GM08714 (cell line): ENCODE measurements around the gene TNFSF13.

ENCODE experiments used
- H3K4me3 ChIP-seq: fragments of 200-500 bp; sonication (Bioruptor generic); 2 replicates; pipeline ENCODE4 v1.5.1; 2014; ENCODE audit warnings: mild to moderate bottlenecking, low read length, inconsistent platforms
- ZNF274 ChIP-seq: IDR thresholded peaks from 2 replicates; pipeline ENCODE4 v1.6.1; 2012; ENCODE audit warnings: mild to moderate bottlenecking, low read depth, low read length

Gene TNFSF13, protein sequence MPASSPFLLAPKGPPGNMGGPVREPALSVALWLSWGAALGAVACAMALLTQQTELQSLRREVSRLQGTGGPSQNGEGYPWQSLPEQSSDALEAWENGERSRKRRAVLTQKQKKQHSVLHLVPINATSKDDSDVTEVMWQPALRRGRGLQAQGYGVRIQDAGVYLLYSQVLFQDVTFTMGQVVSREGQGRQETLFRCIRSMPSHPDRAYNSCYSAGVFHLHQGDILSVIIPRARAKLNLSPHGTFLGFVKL

GRCh38 chr17:7558544-7559319 is at the start of gene TNFSF13:
Gene TNFSF13, plus strand, starts transcription at chr17:7558750. Its CDS starts 290 bp downstream, at chr17:7559040.
- TF ChIP-seq ZNF274: no peak
- peak within 1 kb of the TSS; percentile 43; the same call in 1 of the 2 replicates for H3K4me3 ChIP-seq

DNA sequence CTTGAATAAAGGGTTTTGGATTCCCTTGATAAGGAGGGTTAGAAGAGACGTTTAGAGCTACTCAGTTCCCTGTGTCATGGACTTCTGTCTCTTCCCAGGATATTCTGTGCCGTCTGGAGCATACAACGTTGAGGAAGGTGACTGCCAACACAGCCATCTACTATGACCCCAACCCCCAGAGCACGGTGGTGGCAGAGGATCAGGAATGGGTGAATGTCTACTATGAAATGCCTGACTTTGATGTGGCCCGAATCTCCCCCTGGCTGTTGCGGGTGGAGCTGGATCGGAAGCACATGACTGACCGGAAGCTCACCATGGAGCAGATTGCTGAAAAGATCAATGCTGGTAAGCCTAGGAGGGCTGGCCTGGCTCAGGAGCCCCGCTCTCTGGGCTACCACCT is 49.7 kb upstream of the TNFSF13 start:
- no peak for TF ChIP-seq ZNF274

GRCh38 chr17:7509937-7510336 is 48.6 kb upstream of the TNFSF13 start:
- TF ChIP-seq ZNF274: no peak
- H3K4me3 ChIP-seq: no peak overlapping the region

More for the DNA sequence above, 49.7 kb upstream of the TNFSF13 start:
- no peak overlapping the region for H3K4me3 ChIP-seq

DNA sequence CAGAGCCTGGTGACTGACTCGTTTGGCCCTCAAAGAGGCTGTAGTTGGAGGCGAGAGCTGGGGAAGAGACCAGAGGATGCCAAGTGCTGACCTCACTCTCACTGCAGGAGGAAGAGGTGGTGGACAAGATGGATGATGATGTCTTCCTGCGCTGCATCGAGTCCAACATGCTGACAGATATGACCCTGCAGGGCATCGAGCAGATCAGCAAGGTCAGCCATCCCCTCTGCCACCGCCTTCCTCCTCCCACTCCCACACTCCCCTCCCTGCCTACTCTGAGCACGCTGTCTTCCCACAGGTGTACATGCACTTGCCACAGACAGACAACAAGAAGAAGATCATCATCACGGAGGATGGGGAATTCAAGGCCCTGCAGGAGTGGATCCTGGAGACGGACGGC is 47.4 kb upstream of the TNFSF13 start:
- no peak overlapping the region for H3K4me3 ChIP-seq
- no peak for TF ChIP-seq ZNF274

DNA sequence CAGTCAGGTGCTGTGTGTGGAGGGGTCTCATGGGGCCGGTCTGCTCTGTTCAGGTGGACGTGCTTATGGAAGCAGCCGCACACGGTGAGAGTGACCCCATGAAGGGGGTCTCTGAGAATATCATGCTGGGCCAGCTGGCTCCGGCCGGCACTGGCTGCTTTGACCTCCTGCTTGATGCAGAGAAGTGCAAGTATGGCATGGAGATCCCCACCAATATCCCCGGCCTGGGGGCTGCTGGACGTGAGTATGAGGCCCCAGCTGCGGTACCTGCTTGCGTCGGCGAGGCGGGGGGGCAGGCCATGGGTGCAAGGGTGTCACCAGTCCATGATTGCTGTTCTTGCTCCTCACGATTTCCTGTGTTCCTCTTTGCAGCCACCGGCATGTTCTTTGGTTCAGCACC is 46.4 kb upstream of the TNFSF13 start:
- TF ChIP-seq ZNF274: no peak
- no peak overlapping the region for H3K4me3 ChIP-seq

- TF ChIP-seq ZNF274: no peak
- no peak overlapping the region for H3K4me3 ChIP-seq
These were observed 45.6 kb upstream of the TNFSF13 start for GRCh38 chr17:7512824-7513540.

- H3K4me3 ChIP-seq: no peak overlapping the region
- TF ChIP-seq ZNF274: no peak
These were observed 44.6 kb upstream of the TNFSF13 start for GRCh38 chr17:7513850-7514419.

DNA sequence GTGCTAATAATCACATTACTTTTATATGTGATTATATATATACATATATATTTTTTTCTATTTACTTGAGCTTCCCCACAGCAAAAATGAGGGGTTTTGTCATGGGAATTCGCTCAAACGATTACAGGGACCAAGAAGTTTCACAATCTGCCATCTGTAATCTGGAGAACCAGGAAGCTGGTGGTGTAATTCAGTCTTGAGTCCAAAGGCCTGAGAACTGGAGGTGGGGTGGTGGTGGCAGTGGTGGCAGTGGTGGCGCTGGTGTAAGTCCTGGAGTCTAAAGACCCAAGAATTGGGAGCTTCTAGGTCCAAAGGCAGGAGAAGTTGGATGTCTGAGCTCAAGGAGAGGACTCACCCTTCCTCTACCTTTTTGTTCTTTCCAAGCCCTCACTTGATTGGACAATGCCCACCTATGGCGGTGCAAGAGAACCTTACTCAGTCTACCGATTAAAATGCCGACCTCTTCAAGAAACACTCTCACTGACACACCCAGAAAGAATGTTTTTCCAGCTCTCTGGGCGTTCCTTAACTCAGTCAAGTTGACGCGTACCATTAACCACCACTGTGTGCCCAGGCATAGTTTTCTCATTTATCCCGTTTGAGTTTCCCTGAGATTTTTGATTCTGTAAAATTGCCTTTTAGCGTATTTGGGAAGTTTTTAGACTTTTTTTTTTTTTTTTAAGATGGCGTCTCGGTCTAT is 42.5 kb upstream of the TNFSF13 start:
- no peak for TF ChIP-seq ZNF274
- H3K4me3 ChIP-seq: no peak overlapping the region

DNA sequence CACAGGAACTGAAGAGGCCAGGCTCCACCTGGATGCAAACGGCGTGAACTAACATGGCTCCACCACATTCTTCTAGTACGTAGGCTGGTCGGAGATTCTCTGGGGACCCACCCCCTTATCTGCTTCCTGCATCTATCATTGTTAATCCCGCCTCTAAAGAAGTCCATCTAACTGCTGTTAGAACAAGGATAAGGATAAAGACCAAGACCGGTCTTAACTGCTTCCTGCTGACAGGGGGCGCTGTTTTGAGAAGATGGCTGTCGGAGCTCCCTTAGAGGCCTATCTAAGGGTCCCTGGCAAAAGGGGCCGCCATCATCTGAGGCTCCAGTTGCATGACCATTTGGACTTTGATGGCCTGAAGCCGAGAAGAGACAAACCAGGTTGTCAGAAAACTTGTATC is 35.5 kb upstream of the TNFSF13 start:
- no peak overlapping the region for H3K4me3 ChIP-seq

DNA sequence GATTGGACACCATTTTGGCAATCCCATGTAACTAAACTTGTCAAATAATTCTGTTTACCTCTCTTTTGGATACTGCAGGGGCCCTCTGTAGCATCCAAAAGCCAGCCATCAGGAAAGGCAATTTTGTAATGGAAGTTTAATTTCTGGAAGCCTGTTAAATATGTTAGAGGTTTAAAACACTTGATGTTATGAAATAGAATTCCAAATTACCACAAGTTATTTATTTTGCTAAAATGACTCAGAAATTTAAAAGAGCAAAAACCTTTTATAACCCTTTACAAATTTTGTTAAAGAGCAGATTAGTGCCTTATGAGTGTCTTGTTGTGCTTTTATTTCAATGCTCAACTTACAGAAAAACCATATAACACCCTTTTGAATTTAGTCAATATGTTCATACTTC is 29.7 kb upstream of the TNFSF13 start:
- no peak overlapping the region for H3K4me3 ChIP-seq
- TF ChIP-seq ZNF274: no peak

More for the DNA sequence above, 35.5 kb upstream of the TNFSF13 start:
- no peak for TF ChIP-seq ZNF274

GRCh38 chr17:7530023-7530900 is 28.3 kb upstream of the TNFSF13 start:
- H3K4me3 ChIP-seq: no peak overlapping the region
- no peak for TF ChIP-seq ZNF274

DNA sequence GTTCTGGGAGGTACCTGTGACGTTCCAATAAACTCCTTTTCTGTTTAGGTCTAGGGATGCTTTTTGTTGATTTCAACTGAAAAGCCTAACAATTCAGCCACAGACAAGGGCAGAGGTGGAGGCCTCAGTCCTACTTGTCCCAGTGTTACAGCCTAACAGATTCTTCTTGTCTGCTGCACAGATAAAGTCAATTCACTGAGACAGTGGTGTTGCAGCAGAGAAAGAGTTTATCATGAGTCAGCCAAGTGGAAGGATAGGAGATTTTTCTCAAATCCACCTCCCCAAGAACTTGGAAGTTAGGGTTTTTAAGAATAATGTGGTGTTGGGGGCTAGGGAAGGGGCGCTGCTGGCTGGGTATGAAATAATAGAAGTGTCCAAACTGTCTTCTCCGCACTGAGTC is 20.5 kb upstream of the TNFSF13 start:
- no peak for TF ChIP-seq ZNF274
- no peak overlapping the region for H3K4me3 ChIP-seq
